AG04450 (cell line): ENCODE data around the gene MRFAP1L1. TPM values are rescaled to one million over a fixed set of nuclear protein-coding genes. Genes with fewer than 3 reads are reported as not detected.

Experiments used
- CTCF ChIA-PET: fragments of 300-600, 350-600 bp; formaldehyde crosslinking; extraction: SDS; loops from one replicate; lab custom pipeline; 2022; ENCODE audit warnings: antibody characterized with exemption, inconsistent platforms; lab: Charles Lee
- POLR2A ChIA-PET: fragments of 350-600 bp; formaldehyde crosslinking; extraction: SDS; loops from one replicate; lab custom pipeline; 2021; ENCODE audit warnings: antibody characterized with exemption, inconsistent platforms; lab: Yijun Ruan, JAX
- DNase-seq: peaks from one replicate; pipeline ENCODE4 v3.0.0-alpha.2; 2011; ENCODE audit warnings: low read depth, low spot score
- H3K27ac ChIP-seq: one replicate; pipeline ENCODE4 v1.5.1; 2012; ENCODE audit warnings: low read depth, low read length, control low read depth
- H3K27me3 ChIP-seq: one replicate; pipeline ENCODE4 v1.6.0; 2012; ENCODE audit warnings: low read length; ENCODE audit not compliant: control insufficient read depth, insufficient read depth
- H3K4me3 ChIP-seq: 2 replicates; pipeline ENCODE4 v1.5.1; 2011; ENCODE audit warnings: mild to moderate bottlenecking, low read depth, low read length, control low read depth
- H3K9me3 ChIP-seq: 2 replicates; pipeline ENCODE4 v1.5.1; 2012; ENCODE audit warnings: low read length; ENCODE audit not compliant: control insufficient read depth, insufficient read depth
- CTCF ChIP-seq: IDR thresholded peaks from 2 replicates; pipeline ENCODE4 v1.5.1; 2011; ENCODE audit warnings: low read depth, low read length, control low read depth, inconsistent platforms
- polyA plus RNA-seq: library from polyadenylated mRNA; depleted of rRNA; stranded (reverse); fragments of >200 nt; gene quantifications from 2 replicates; pipeline ENCODE4 v1.2.3, GENCODE V29; 2011

Gene MRFAP1L1
- polyA plus RNA-seq, 1 experiment: 96.5 TPM

- POLR2A ChIA-PET: no interaction called here
- no peak for TF ChIP-seq CTCF
- Histone ChIP-seq H3K27me3 (no peaks in the 10 kb centered on the region), H3K27ac (no peak overlapping the region), H3K9me3 (peaks cover 4% of the 10 kb centered on the region), H3K4me3 (no peak overlapping the region)
- CTCF ChIA-PET: interaction anchor here (0.5 to 2.8 kb wide), 2 partner anchors 12 to 142 kb away, joined by 3 to 16 read pairs; no protein-coding TSS in a partner anchor
- DNase-seq: no peak
Observed at GRCh38 chr4:6731318-6731675, 21.6 kb upstream of the MRFAP1L1 start.

- no peak overlapping the region for H3K4me3 ChIP-seq
- POLR2A ChIA-PET: interaction anchor here (0.6 kb wide), 2 partner anchors 179 to 549 kb away, joined by 4 to 13 read pairs; partner anchors contain the start of gene TBC1D14
- DNase-seq: no peak
- no peak for TF ChIP-seq CTCF
- H3K27ac ChIP-seq: no peak overlapping the region
- H3K9me3 ChIP-seq: peaks cover 4% of the 10 kb centered on the region
- CTCF ChIA-PET: interaction anchor here (0.5 to 2.8 kb wide), 2 partner anchors 11 to 143 kb away, joined by 3 to 16 read pairs; no protein-coding TSS in a partner anchor
- no peaks in the 10 kb centered on the region for H3K27me3 ChIP-seq
Observed at GRCh38 chr4:6730603-6731317, 21.1 kb upstream of the MRFAP1L1 start.

- POLR2A ChIA-PET: no interaction called here
- CTCF ChIA-PET: interaction anchor here (1.3 to 2.8 kb wide), 2 partner anchors 8 to 145 kb away, joined by 3 to 16 read pairs; no protein-coding TSS in a partner anchor
- TF ChIP-seq CTCF: no peak
- no peak overlapping the region for H3K4me3 ChIP-seq
- peaks cover 4% of the 10 kb centered on the region for H3K9me3 ChIP-seq
- no peak for DNase-seq
- no peak overlapping the region for H3K27ac ChIP-seq
- no peaks in the 10 kb centered on the region for H3K27me3 ChIP-seq
Observed at GRCh38 chr4:6728320-6729029, 18.8 kb upstream of the MRFAP1L1 start.

GRCh38 chr4:6727943-6728250 is 18.2 kb upstream of the MRFAP1L1 start:
- no peak for DNase-seq
- CTCF ChIA-PET: interaction anchor here (1.0 to 2.0 kb wide), 3 partner anchors 7 to 343 kb away, joined by 3 to 15 read pairs (median 4); no protein-coding TSS in a partner anchor
- no peaks in the 10 kb centered on the region for H3K27me3 ChIP-seq

More at GRCh38 chr4:6727943-6728250, 18.2 kb upstream of the MRFAP1L1 start:
- POLR2A ChIA-PET: interaction anchor here (0.6 kb wide), 1 partner anchor 8 kb away, joined by 3 read pairs; no protein-coding TSS in a partner anchor
- H3K27ac ChIP-seq: no peak overlapping the region
- no peak for TF ChIP-seq CTCF
- no peak overlapping the region for H3K4me3 ChIP-seq
- peaks cover 4% of the 10 kb centered on the region for H3K9me3 ChIP-seq
